Glutamatergic neuron (in vitro differentiated cells): ENCODE data around the gene CFAP299. TPM values are rescaled to one million over a fixed set of nuclear protein-coding genes. Genes with fewer than 3 reads are reported as not detected.

Experiments used
- DNase-seq: peaks from one replicate; pipeline ENCODE4 v3.0.0; 2022
- H3K27ac Mint-ChIP-seq: one replicate; pipeline ENCODE4 v1.8.0; 2020; ENCODE audit warnings: mild to moderate bottlenecking, mixed read lengths, inconsistent platforms; ENCODE audit not compliant: unreplicated experiment
- H3K27me3 Mint-ChIP-seq: one replicate; pipeline ENCODE4 v1.8.0; 2020; ENCODE audit warnings: mild to moderate bottlenecking, moderate library complexity, mixed read lengths, inconsistent platforms; ENCODE audit not compliant: unreplicated experiment
- H3K36me3 Mint-ChIP-seq: one replicate; pipeline ENCODE4 v1.8.0; 2020; ENCODE audit warnings: mild to moderate bottlenecking, mixed read lengths, inconsistent platforms; ENCODE audit not compliant: unreplicated experiment
- H3K4me1 Mint-ChIP-seq: one replicate; pipeline ENCODE4 v1.8.0; 2020; ENCODE audit warnings: mild to moderate bottlenecking, low read depth, mixed read lengths, inconsistent platforms; ENCODE audit not compliant: unreplicated experiment
- H3K4me3 Mint-ChIP-seq: one replicate; pipeline ENCODE4 v1.8.0; 2020; ENCODE audit warnings: mild to moderate bottlenecking, mixed read lengths, inconsistent platforms; ENCODE audit not compliant: unreplicated experiment
- H3K9me3 Mint-ChIP-seq: one replicate; pipeline ENCODE4 v1.8.0; 2020; ENCODE audit warnings: mild to moderate bottlenecking, moderate library complexity, mixed read lengths, inconsistent platforms; ENCODE audit not compliant: unreplicated experiment
- CTCF ChIP-seq: fragments of 200-600 bp; sonication (generic); IDR thresholded peaks from one replicate; pipeline ENCODE4 v1.5.0; 2021; ENCODE audit not compliant: partially characterized antibody, unreplicated experiment
- total RNA-seq: library from RNA; stranded (reverse); fragmentation: NEBNext Ultra II Directional; extraction: Animal tissue kit (Norgen Biotek cat#: 25700); gene quantifications from one replicate; pipeline ENCODE4 v1.2.1, GENCODE V29; 2021; ENCODE audit not compliant: unreplicated experiment

Gene CFAP299
- total RNA-seq, 1 donor from 2014 or later: not detected

GRCh38 chr4:80592950-80593349 is 257.4 kb downstream of the CFAP299 start:
- Mint-ChIP-seq H3K9me3 (peaks cover 1% of the 10 kb centered on the region), H3K36me3 (no peaks in the 10 kb centered on the region)

GRCh38 chr4:80594701-80595100 is 259.2 kb downstream of the CFAP299 start:
- Mint-ChIP-seq H3K27ac (no peak overlapping the region), H3K9me3 (peaks cover 1% of the 10 kb centered on the region), H3K27me3 (no peaks in the 10 kb centered on the region), H3K4me3 (no peak overlapping the region), H3K36me3 (no peaks in the 10 kb centered on the region), H3K4me1 (no peaks in the 10 kb centered on the region)
- DNase-seq: no peak
- TF ChIP-seq CTCF: no peak

More at GRCh38 chr4:80592950-80593349, 257.4 kb downstream of the CFAP299 start:
- TF ChIP-seq CTCF: peak; percentile 31
- H3K27me3 Mint-ChIP-seq: no peaks in the 10 kb centered on the region
- H3K27ac Mint-ChIP-seq: no peak overlapping the region
- H3K4me3 Mint-ChIP-seq: no peak overlapping the region
- H3K4me1 Mint-ChIP-seq: no peaks in the 10 kb centered on the region
- DNase-seq: no peak

GRCh38 chr4:80608281-80608980 is 272.9 kb downstream of the CFAP299 start:
- no peaks in the 10 kb centered on the region for H3K9me3 Mint-ChIP-seq
- DNase-seq: no peak
- H3K4me3 Mint-ChIP-seq: no peak overlapping the region
- H3K4me1 Mint-ChIP-seq: peaks cover 2% of the 10 kb centered on the region
- H3K27ac Mint-ChIP-seq: no peak overlapping the region
- TF ChIP-seq CTCF: no peak
- peaks cover 2% of the 10 kb centered on the region for H3K27me3 Mint-ChIP-seq
- no peaks in the 10 kb centered on the region for H3K36me3 Mint-ChIP-seq

- peaks cover 2% of the 10 kb centered on the region for H3K4me1 Mint-ChIP-seq
- no peaks in the 10 kb centered on the region for H3K9me3 Mint-ChIP-seq
- H3K27ac Mint-ChIP-seq: no peak overlapping the region
- H3K27me3 Mint-ChIP-seq: peaks cover 2% of the 10 kb centered on the region
- no peak for TF ChIP-seq CTCF
- H3K36me3 Mint-ChIP-seq: no peaks in the 10 kb centered on the region
- no peak overlapping the region for H3K4me3 Mint-ChIP-seq
- no peak for DNase-seq
Observed at GRCh38 chr4:80610199-80610598, 274.7 kb downstream of the CFAP299 start.

- TF ChIP-seq CTCF: no peak
- H3K4me1 Mint-ChIP-seq: peaks cover 2% of the 10 kb centered on the region
- no peaks in the 10 kb centered on the region for H3K9me3 Mint-ChIP-seq
- no peak overlapping the region for H3K27ac Mint-ChIP-seq
- H3K36me3 Mint-ChIP-seq: no peaks in the 10 kb centered on the region
- H3K4me3 Mint-ChIP-seq: no peak overlapping the region
- no peak for DNase-seq
- peaks cover 2% of the 10 kb centered on the region for H3K27me3 Mint-ChIP-seq
Observed at GRCh38 chr4:80610845-80611677, 275.5 kb downstream of the CFAP299 start.
